ENCODE data around the gene ZDHHC3. TPM values are rescaled to one million over a fixed set of nuclear protein-coding genes. Genes with fewer than 3 reads are reported as not detected.

The ZDHHC3 gene
- polyA plus RNA-seq, 1 of the 3 experiments (the other 2 are of a cell fraction), result 60.7 TPM

- H2AFZ ChIP-seq (ENCODE audit: low read depth), result no peak overlapping the region
- H3F3A ChIP-seq (replicated peaks; ENCODE audit: insufficient read depth), result peaks cover 22% of the 10 kb centered on the region
- H3K9me3 ChIP-seq, result no peaks in the 10 kb centered on the region
- H3K27ac ChIP-seq (ENCODE audit: low read depth in 2 of 2, low read length in 1 of 2), result no peak overlapping the region
- DNase-seq, result no peak
- WGBS (ENCODE audit: low lambda C conversion rate), result 97% methylated on average over 4 of the region's 8 CpGs
- H4K20me1 ChIP-seq (ENCODE audit: insufficient read depth), result no peaks in the 10 kb centered on the region
- no peaks in the 10 kb centered on the region for H3K9me2 ChIP-seq
- H3K4me1 ChIP-seq (ENCODE audit: control insufficient read depth in 1 of 2, insufficient read depth in 2 of 2, low read depth in 1 of 2, low read length in 1 of 2), result peaks cover 22 to 25% of the 10 kb centered on the region in 2 experiments
- no peaks in the 10 kb centered on the region for H3K27me3 ChIP-seq (ENCODE audit: insufficient read depth)
- no peaks in the 10 kb centered on the region for H3K79me2 ChIP-seq (ENCODE audit: insufficient read depth)
- ChIA-PET CTCF (no interaction called here), POLR2A (no interaction called here)
- H3K4me3 ChIP-seq (ENCODE audit: low read depth in 2 of 2, low read length in 1 of 2), result no peak overlapping the region
- H3K9ac ChIP-seq, result no peak overlapping the region
- H3K36me3 ChIP-seq (replicated peaks in 1 of 2; ENCODE audit: control insufficient read depth in 1 of 2, insufficient read depth in 2 of 2, low read length in 1 of 2), result peaks cover 25 to 33% of the 10 kb centered on the region in 2 experiments
- H3K4me2 ChIP-seq, result no peak overlapping the region
- no peak for TF ChIP-seq FOXM1 (IDR thresholded peaks at IDR 0.05; ENCODE audit: low read depth)
- TF ChIP-seq POLR2AphosphoS5 (IDR thresholded peaks at IDR 0.05; ENCODE audit: low read depth, low read length), result no peak
- TF ChIP-seq RCOR1 (IDR thresholded peaks at IDR 0.05; ENCODE audit: low read length), result no peak
- no peak for TF ChIP-seq RXRA (IDR thresholded peaks at IDR 0.05; ENCODE audit: borderline replicate concordance, low read depth)
- TF ChIP-seq TAF1 (IDR thresholded peaks at IDR 0.05; ENCODE audit: borderline replicate concordance, low read depth, low read length), result no peak
- no peak for TF ChIP-seq NFIC (IDR thresholded peaks at IDR 0.05; ENCODE audit: borderline replicate concordance)
- no peak for TF ChIP-seq FOSL2 (IDR thresholded peaks at IDR 0.05; ENCODE audit: borderline replicate concordance, low read depth)
- no peak for TF ChIP-seq REST (IDR thresholded peaks at IDR 0.05; ENCODE audit: low read depth, low read length)
- no peak for TF ChIP-seq YY1 (IDR thresholded peaks at IDR 0.05; ENCODE audit: low read depth)
- TF ChIP-seq PBX3 (IDR thresholded peaks at IDR 0.05), result no peak
Observed at GRCh38 chr3:45007091-45007490, 31.1 kb upstream of the ZDHHC3 start.

- Histone ChIP-seq H3K79me2 (ENCODE audit: insufficient read depth) (no peaks in the 10 kb centered on the region), H3K27me3 (ENCODE audit: insufficient read depth) (no peaks in the 10 kb centered on the region), H4K20me1 (ENCODE audit: insufficient read depth) (no peaks in the 10 kb centered on the region), H3K36me3 (replicated peaks in 1 of 2; ENCODE audit: control insufficient read depth in 1 of 2, insufficient read depth in 2 of 2, low read length in 1 of 2) (peaks cover 45 to 55% of the 10 kb centered on the region in 2 experiments), H3K9me3 (no peaks in the 10 kb centered on the region), H3K4me1 (ENCODE audit: control insufficient read depth in 1 of 2, insufficient read depth in 2 of 2, low read depth in 1 of 2, low read length in 1 of 2) (peaks cover 0 to 7% of the 10 kb centered on the region in 2 experiments; a peak in 1 of 4 replicates), H3K9ac (no peak overlapping the region), H2AFZ (ENCODE audit: low read depth) (no peak overlapping the region), H3K27ac (ENCODE audit: low read depth in 2 of 2, low read length in 1 of 2) (no peak overlapping the region), H3F3A (replicated peaks; ENCODE audit: insufficient read depth) (no peaks in the 10 kb centered on the region), H3K9me2 (no peaks in the 10 kb centered on the region), H3K4me2 (no peak overlapping the region), H3K4me3 (ENCODE audit: low read depth in 2 of 2, low read length in 1 of 2) (no peak overlapping the region)
- DNase-seq, result no peak
- TF ChIP-seq SIN3A (IDR thresholded peaks at IDR 0.05; ENCODE audit: borderline replicate concordance, low read depth, low read length), result no peak
- TF ChIP-seq RAD21 (IDR thresholded peaks at IDR 0.05; ENCODE audit: low read length), result no peak
- no peak for TF ChIP-seq RFX5 (IDR thresholded peaks at IDR 0.05; ENCODE audit: low read length)
- no peak for TF ChIP-seq SMC3 (IDR thresholded peaks at IDR 0.05; ENCODE audit: low read depth, low read length)
- no peak for TF ChIP-seq USF1 (IDR thresholded peaks at IDR 0.05; ENCODE audit: borderline replicate concordance, low read depth)
- CTCF ChIA-PET, result interaction anchor here (1.4 kb wide), 1 partner anchor 19 kb away, joined by 3 read pairs; no protein-coding TSS in a partner anchor
- 100% methylated on average over 2 of the region's 2 CpGs for WGBS (ENCODE audit: low lambda C conversion rate)
- POLR2A ChIA-PET, result no interaction called here
Observed at GRCh38 chr3:45003859-45004258, 27.9 kb upstream of the ZDHHC3 start.
